ENCODE results near the gene CNP.
"Not testable (repeated sequence)": the region's sequence is repeated elsewhere in the genome, so short reads cannot be mapped to it uniquely, and the experiment has no call there.

CNP gene

DNA sequence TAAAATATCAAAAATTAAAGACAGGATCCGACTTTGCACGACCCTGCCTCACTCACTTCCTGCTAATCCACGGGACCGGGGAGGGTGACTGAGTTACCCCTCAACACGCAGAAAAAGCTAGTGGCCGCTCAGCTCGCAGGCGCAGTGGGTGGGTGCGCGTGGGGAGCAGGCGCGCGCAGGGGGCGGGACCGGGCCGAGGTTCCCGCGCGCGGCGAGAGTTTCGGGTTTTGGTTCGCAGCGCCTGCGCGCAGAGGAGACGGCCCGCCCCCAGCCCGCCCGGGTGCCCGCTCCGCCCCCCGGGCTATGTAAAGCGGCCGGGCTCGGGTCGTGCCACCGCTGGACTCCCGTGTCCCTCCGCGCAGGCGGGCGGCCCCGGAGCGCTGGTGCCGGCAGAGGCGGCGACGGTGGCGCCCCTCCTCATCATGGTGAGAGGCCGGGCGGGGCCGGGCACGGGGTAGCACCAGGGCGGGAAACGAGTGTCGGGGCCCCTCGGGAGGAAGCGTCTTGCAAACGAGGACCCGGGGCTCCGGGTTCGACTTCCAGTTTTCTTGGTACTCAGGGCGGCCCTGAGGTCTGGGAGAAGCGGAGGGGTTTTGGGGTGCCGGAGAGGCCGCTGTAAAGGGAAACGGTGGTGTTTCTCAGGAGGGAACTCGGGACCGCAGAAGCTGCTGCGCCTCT lies at the start of gene CNP:
Gene CNP, plus strand, starts transcription at position 333 of the 678 bp plus-strand sequence. Its CDS starts 90 bp downstream, at position 423.
- ATAC-seq = peak; percentile 73
- DNase-seq = peak; percentile 95

GRCh38 chr17:41917192-41917591 lies 49.4 kb upstream of the CNP start:
- DNase-seq (no peak), ATAC-seq (no peak)

GRCh38 chr17:41917679-41918313 lies 48.8 kb upstream of the CNP start:
- DNase-seq = peak; percentile 62
- ATAC-seq = peak; percentile 10

- DNase-seq (peak; percentile 97), ATAC-seq (peak; percentile 98)
Observed at GRCh38 chr17:41918314-41919164, 48.1 kb upstream of the CNP start, which contains the start of gene ACLY. Gene ACLY (minus strand): TSS chr17:41918951. CDS start chr17:41913873, 5,078 bp downstream.

GRCh38 chr17:41919165-41919817 lies 47.3 kb upstream of the CNP start:
- DNase-seq (no peak), ATAC-seq (peak; percentile 6)

DNA sequence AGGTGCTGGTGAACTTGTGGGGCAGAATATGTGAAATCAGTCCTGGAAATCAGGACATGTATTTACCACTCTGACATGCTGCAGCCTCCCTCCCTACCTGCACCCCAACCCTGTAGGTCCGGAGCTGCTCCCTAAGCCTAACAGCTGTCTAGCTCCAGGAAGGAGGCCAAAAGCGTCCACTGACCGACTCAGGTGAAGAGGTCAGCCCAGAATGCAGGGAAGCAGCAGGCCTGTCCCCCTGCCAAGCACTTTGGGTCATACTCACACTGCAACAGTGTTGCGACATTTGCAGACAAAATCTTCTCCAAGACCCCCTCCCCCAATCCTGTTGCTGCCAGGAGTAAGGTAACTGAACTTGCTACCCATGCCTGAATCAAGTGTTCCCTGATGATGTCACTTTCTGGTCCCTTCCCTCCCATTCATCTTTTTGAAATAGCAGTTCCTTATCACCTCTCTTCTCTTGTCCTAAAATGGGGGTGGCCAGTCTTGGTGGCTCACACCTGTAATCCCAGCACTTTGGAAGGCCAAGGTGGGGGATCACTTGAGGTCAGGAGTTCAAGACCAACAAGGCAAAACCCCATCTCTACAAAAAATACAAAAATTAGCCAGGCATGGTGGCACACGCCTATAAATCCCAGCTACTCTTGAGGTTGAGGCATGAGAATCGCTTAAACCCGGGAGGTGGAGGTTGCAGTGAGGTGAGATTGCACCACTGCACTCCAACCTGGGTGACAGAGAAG lies 46.6 kb upstream of the CNP start:
- ATAC-seq (no peak), DNase-seq (peak; percentile 6)

DNA sequence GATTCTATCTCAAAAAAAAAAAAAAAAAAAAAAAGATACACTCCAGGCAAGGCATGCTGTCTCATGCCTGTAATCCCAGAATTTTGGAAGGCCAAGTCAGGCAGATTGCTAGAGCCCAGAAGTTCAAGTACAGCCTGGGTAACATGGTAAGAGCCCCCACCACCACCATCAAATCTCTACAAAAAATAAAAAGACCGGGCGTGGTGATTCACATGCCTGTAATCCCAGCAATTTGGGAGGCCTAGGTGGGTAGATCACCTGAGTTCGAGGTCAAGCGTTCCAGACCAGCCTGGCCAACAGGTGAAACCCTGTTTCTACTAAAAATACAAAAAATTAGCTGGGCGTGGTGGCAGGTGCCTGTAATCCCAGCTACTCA lies 46.0 kb upstream of the CNP start:
- ATAC-seq (no peak), DNase-seq (no peak)

DNA sequence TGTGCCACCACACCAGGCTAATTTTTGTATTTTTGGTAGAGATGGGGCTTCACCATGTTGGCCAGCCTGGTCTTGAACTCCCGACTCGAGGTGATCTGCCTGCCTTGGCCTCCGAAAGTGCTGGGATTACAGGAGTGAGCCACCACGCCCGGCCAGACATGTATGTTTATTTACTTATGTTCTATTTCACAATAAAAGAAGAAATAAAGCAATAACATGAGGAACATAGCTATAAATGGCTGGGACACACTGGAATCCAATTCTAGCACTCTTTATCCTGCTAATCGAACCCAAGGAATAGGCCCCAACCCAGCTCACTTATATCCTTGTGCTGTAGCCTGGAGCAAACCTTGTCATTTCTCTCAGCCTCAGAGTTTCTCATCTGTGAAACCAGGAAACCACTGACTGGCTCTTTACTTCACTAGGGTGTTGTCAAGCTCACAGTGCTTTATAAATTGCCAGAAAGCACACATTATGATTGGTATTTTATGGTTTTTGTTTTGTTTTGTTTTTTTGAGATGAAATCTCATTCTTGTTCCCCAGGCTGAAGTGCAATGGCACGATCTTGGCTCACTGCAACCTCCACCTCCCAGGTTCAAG lies 40.5 kb upstream of the CNP start:
- no peak for ATAC-seq

DNA sequence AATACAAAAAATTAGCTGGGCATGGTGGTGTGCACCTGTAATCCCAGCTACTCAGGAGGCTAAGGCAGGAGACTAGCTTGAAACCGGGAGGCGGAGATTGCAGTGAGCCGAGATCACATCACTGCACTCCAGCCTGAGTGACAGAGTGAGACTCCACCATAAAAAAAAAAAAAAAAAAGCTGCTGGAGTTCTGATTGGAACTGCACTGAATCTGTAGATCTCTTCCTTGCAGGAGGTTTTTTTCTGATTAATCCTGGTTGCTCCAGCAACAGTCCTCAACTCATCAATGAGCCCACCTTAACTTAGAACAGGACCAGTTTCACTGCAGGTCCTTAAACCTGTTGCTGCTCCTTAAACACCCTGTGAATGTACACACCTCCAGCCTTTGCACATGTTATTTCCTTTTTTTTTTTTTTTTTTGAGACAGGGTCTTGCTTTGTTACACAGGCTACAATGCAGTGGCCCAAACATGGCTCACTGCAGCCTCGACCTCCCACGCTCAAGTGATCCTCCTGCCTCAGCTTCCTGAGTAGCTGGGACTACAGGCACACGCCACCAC lies 37.8 kb upstream of the CNP start:
- peak; percentile 13 for DNase-seq
- ATAC-seq = no peak

More for the DNA sequence above, 40.5 kb upstream of the CNP start:
- no peak for DNase-seq

GRCh38 chr17:41930009-41930832 lies 36.4 kb upstream of the CNP start, which contains the start of gene ODAD4:
Gene ODAD4 (plus strand): TSS chr17:41930617. CDS start chr17:41930724, 107 bp downstream.
- ATAC-seq = peak; percentile 100
- peak; percentile 96 for DNase-seq

- ATAC-seq = peak; percentile 25
- DNase-seq = not testable (repeated sequence)
Observed at GRCh38 chr17:41930833-41931156, 35.8 kb upstream of the CNP start.

- ATAC-seq, DNase-seq: not testable (repeated sequence)
Observed at GRCh38 chr17:41931715-41932114, 34.9 kb upstream of the CNP start.

- DNase-seq (no peak), ATAC-seq (no peak)
Observed at GRCh38 chr17:41932816-41933389, 33.7 kb upstream of the CNP start.

DNA sequence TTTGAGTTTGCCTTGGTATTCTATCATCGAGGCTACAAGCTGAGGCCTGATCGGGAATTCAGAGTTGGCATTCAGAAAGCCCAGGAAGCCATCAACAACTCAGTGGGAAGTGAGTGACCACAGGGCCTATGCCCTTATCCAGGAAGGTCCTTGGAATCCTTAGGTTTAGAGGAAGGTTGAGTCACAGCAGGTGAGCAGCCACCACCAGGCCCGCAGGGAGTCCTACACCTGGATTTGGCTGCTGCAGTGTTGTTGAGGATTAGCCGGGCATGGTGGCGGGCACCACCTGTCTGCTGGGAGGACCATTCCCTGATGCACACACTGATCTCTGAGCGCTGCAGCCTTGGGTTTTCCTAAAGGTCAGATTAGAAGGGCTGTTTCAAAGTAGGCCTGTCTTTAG lies 31.0 kb upstream of the CNP start:
- ATAC-seq = no peak
- DNase-seq = no peak

- no peak for DNase-seq
- ATAC-seq = no peak
Observed at GRCh38 chr17:41937970-41938954, 28.3 kb upstream of the CNP start.

- ATAC-seq = no peak
Observed at GRCh38 chr17:41939044-41939692, 27.4 kb upstream of the CNP start.

DNA sequence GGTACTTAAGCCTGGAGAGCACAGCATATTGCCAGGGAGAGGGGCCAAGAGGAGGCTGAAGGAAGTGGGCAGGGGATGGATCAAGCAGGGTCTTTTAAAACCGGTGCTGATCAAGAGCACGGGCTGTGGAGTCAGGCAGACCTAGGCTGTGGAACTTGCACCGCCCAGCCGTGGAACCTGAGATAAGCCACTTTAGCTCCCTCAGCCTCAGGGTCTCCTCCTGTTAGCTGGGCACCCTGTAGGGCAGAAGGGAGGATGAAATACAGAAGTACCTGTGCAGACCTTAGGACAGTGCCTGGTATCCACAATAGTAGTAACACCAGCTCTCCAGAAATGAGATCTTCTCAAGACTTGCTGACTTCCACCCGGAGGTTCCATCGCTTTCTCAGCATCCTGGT lies 26.9 kb upstream of the CNP start:
- DNase-seq (no peak), ATAC-seq (no peak)

More at GRCh38 chr17:41939044-41939692, 27.4 kb upstream of the CNP start:
- DNase-seq = no peak

DNA sequence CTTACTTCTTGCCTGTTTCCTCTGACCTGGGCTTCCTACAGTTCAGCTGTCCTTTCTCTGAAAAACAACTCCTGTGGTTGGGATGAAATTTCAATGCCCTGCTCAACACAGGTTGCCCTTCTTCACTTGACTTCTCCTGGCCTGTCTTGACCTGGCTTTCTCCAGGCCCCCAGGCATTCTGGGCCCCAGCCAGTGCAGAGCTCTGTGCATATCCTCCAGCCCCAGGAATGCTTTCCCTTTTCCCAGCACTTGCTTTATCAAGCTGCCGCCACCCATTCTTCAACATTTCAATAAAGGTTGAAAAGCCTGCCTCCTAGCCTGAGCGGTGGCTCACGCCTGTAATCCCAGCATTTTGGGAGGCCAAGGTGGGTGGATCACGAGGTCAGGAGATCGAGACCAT lies 25.4 kb upstream of the CNP start:
- DNase-seq (no peak), ATAC-seq (no peak)

All from stimulated activated naive CD8-positive, alpha-beta T cell treated with anti-CD3 and anti-CD28 coated beads, Interleukin-15, Interleukin-2, amounts not matched to agents 100 U/mL and 50 U/mL, for 24 hours (primary cell).